Measurements from ENCODE around the gene ODR4. TPM values are rescaled to one million over a fixed set of nuclear protein-coding genes. Genes with fewer than 3 reads are reported as not detected.
"Not testable (repeated sequence)": the region's sequence is repeated elsewhere in the genome, so short reads cannot be mapped to it uniquely, and the experiment has no call there.

The ODR4 gene
- polyA plus RNA-seq, 1 of the 3 experiments (the other 2 are of a cell fraction), result 8.2 TPM

DNA sequence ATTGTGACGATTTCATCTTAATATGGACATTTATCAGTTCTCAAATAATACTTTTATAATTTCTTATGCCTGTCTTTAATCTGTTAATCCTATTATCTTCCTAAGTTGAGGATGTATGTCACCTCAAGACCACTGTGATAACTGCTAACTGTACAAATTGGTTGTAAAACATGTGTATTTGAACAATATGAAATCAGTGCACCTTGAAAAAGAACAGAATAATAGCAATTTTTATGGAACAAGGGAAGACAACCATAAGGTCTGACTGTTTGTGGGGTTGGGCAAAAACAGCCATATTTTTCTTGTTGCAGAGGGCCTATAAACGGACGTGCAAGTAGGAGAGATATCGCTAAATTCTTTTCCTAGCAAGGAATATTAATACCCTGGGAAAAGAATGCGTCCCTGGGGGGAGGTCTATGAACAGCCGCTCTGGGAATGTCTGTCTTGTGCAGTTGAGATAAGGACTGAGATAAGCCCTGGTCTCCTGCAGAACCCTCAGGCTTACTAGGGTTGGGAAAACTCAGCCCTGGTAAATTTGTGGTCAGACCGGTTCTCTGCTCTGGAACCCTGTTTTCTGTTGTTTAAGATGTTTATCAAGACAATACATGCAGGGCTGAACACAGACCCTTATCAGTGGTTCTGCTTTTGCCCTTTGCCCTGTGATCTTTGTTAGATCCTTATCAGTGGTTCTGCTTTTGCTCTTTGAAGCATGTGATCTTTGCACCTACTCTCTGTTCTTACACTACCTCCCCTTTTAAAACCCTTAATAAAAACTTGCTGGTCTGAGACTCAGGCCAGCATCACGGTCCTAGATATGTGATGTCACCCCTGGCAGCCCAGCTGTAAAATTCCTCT, 27.6 kb upstream of the ODR4 start:
- H4K20me1 ChIP-seq (ENCODE audit: insufficient read depth); H3K4me2 ChIP-seq; H3K27ac ChIP-seq (ENCODE audit: low read depth in 2 of 2, low read length in 1 of 2); H2AFZ ChIP-seq (ENCODE audit: low read depth); H3K27me3 ChIP-seq (ENCODE audit: insufficient read depth); H3K9me3 ChIP-seq; DNase-seq; H3K4me3 ChIP-seq (ENCODE audit: low read depth in 2 of 2, low read length in 1 of 2); H3F3A ChIP-seq (replicated peaks; ENCODE audit: insufficient read depth); POLR2A ChIA-PET; H3K79me2 ChIP-seq (ENCODE audit: insufficient read depth); H3K4me1 ChIP-seq (ENCODE audit: control insufficient read depth in 1 of 2, insufficient read depth in 2 of 2, low read depth in 1 of 2, low read length in 1 of 2); H3K9ac ChIP-seq; H3K9me2 ChIP-seq: not testable (repeated sequence)
- TF ChIP-seq GATA2 (CRISPR knock-in tag; IDR thresholded peaks at IDR 0.05), result peak; percentile 20
- peaks cover 96 to 98% of the 10 kb centered on the region in 2 experiments for H3K36me3 ChIP-seq (replicated peaks in 1 of 2; ENCODE audit: control insufficient read depth in 1 of 2, insufficient read depth in 2 of 2, low read length in 1 of 2)
- CTCF ChIA-PET, result interaction anchor here (0.6 kb wide), 1 partner anchor 27 kb away, joined by 3 read pairs; the partner anchor contains the start of gene TPR
- WGBS (ENCODE audit: low lambda C conversion rate), result 92% methylated on average over 8 of the region's 8 CpGs

DNA sequence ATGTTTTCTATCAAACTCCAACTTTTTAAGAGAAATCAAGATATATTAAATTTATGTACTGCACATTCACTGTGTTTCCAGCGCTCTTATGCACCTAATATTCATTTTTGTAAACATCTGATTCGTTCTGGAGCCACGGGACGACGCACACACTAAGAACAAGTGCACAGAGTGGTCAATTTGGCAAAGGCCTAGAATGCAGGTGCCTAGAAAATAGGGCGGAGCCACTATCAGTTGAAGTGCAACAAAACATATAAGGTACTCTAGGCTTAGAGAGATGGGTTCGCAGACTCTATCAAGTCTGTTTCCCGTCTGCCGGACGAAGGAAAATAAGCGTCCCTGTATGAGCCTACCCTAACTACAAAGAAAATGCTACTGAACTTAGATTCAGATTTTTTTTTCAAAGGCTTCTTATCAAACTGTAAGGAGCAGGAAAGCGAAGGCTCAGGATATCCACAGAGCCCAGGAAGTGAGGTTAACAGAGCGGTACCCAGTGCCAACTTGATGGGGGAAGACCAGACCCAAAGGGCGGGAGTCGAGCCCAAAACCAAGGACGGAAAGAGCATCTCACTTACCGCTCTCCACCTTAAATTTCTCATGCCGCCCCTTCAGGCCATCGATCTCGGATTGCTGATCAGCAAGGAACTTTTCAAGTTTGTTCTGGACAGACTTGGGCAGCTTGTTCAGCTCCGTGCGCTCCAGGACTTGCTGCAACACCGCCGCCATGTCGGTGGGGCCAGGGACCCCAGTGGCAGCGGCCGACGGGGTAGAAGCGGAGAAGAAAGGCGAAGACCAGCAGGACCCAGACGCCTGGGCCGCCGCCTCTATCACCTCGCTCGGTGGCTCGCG, 1.1 kb upstream of the ODR4 start:
- Histone ChIP-seq H3K79me2 (ENCODE audit: insufficient read depth) (peaks cover 86% of the 10 kb centered on the region), H3F3A (replicated peaks; ENCODE audit: insufficient read depth) (no peaks in the 10 kb centered on the region), H2AFZ (ENCODE audit: low read depth) (peak overlapping the region; percentile 68), H3K27ac (ENCODE audit: low read depth in 2 of 2, low read length in 1 of 2) (peak overlapping the region; percentile 91 to 98), H4K20me1 (ENCODE audit: insufficient read depth) (peaks cover 16% of the 10 kb centered on the region), H3K27me3 (ENCODE audit: insufficient read depth) (no peaks in the 10 kb centered on the region), H3K4me3 (ENCODE audit: low read depth in 2 of 2, low read length in 1 of 2) (peak overlapping the region; percentile 90 to 100), H3K36me3 (replicated peaks in 1 of 2; ENCODE audit: control insufficient read depth in 1 of 2, insufficient read depth in 2 of 2, low read length in 1 of 2) (peaks cover 45 to 49% of the 10 kb centered on the region in 2 experiments), H3K9ac (peak overlapping the region; percentile 93), H3K4me2 (peak overlapping the region; percentile 83), H3K9me3 (no peaks in the 10 kb centered on the region), H3K4me1 (ENCODE audit: control insufficient read depth in 1 of 2, insufficient read depth in 2 of 2, low read depth in 1 of 2, low read length in 1 of 2) (peaks cover 14 to 23% of the 10 kb centered on the region in 2 experiments; a peak in 3 of 4 replicates), H3K9me2 (no peaks in the 10 kb centered on the region)
- ChIA-PET CTCF (interaction anchor here (0.6 to 3.2 kb wide), 30 partner anchors 7 to 614 kb away, joined by 3 to 48 read pairs (median 4); no protein-coding TSS in a partner anchor), POLR2A (interaction anchor here (0.7 to 0.8 kb wide), 4 partner anchors 11 to 46 kb away, joined by 3 to 5 read pairs (median 3); no protein-coding TSS in a partner anchor)
- DNase-seq, result peak; percentile 31
- TF ChIP-seq YY1 (IDR thresholded peaks at IDR 0.05; ENCODE audit: low read depth) (peak; percentile 80), MXI1 (IDR thresholded peaks at IDR 0.05; ENCODE audit: low read depth, low read length) (0 out of 2 replicates have a peak, but pooled peaks have one; percentile 27), SIN3A (IDR thresholded peaks at IDR 0.05; ENCODE audit: borderline replicate concordance, low read depth, low read length) (peak; percentile 49; the same call in 1 of the 2 replicates), GATA2 (CRISPR knock-in tag; IDR thresholded peaks at IDR 0.05) (no peak), RCOR1 (IDR thresholded peaks at IDR 0.05; ENCODE audit: low read length) (no peak), RAD21 (IDR thresholded peaks at IDR 0.05; ENCODE audit: low read length) (no peak)
- 3% methylated on average over 37 of the region's 37 CpGs for WGBS (ENCODE audit: low lambda C conversion rate)

DNA sequence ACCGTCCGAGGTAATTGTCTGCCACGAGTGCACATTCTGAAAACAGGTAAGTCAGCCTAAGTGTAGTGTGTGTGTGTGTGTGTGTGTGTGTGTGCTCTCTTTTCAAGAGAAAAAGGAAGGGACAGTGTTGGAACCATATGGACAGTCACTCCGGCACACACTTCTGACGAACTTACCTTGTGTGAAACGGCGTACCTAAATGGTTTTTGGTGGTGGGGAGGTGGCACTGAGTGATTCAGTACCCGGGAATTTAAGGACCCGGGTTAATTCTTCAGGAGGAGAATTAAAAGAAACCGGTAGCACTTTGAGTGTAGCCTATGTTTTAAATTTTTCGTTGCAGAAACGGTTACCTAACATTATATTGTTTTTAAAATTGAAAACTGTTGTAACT, 286 bp downstream of the ODR4 start:
- H3K4me1 ChIP-seq (ENCODE audit: control insufficient read depth in 1 of 2, insufficient read depth in 2 of 2, low read depth in 1 of 2, low read length in 1 of 2), result peaks cover 14 to 23% of the 10 kb centered on the region in 2 experiments; a peak in 3 of 4 replicates
- POLR2A ChIA-PET, result no interaction called here
- H3K4me2 ChIP-seq, result peak overlapping the region; percentile 84
- H3K27ac ChIP-seq (ENCODE audit: low read depth in 2 of 2, low read length in 1 of 2), result peak overlapping the region; percentile 76 to 98
- CTCF ChIA-PET, result interaction anchor here (0.7 to 3.2 kb wide), 21 partner anchors 12 to 610 kb away, joined by 3 to 48 read pairs (median 6); no protein-coding TSS in a partner anchor
- H3K36me3 ChIP-seq (replicated peaks in 1 of 2; ENCODE audit: control insufficient read depth in 1 of 2, insufficient read depth in 2 of 2, low read length in 1 of 2), result peaks cover 45 to 49% of the 10 kb centered on the region in 2 experiments
- H3K27me3 ChIP-seq (ENCODE audit: insufficient read depth), result no peaks in the 10 kb centered on the region
- TF ChIP-seq TAF1 (IDR thresholded peaks at IDR 0.05; ENCODE audit: borderline replicate concordance, low read depth, low read length), result no peak
- no peak for TF ChIP-seq FOSL2 (IDR thresholded peaks at IDR 0.05; ENCODE audit: borderline replicate concordance, low read depth)
- TF ChIP-seq, protein P1, sequence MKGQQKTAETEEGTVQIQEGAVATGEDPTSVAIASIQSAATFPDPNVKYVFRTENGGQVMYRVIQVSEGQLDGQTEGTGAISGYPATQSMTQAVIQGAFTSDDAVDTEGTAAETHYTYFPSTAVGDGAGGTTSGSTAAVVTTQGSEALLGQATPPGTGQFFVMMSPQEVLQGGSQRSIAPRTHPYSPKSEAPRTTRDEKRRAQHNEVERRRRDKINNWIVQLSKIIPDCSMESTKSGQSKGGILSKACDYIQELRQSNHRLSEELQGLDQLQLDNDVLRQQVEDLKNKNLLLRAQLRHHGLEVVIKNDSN (IDR thresholded peaks at IDR 0.05; ENCODE audit: borderline replicate concordance, low read depth), result no peak
- TF ChIP-seq SMC3 (IDR thresholded peaks at IDR 0.05; ENCODE audit: low read depth, low read length), result no peak
- TF ChIP-seq NRF1 (IDR thresholded peaks at IDR 0.05; ENCODE audit: low read depth, low read length), result no peak
- TF ChIP-seq TCF12 (IDR thresholded peaks at IDR 0.05), result 0 out of 2 replicates have a peak, but pooled peaks have one; percentile 1
- TF ChIP-seq NFIC (IDR thresholded peaks at IDR 0.05; ENCODE audit: borderline replicate concordance), result no peak
- TF ChIP-seq ELF1 (IDR thresholded peaks at IDR 0.05), result no peak
- no peaks in the 10 kb centered on the region for H3F3A ChIP-seq (replicated peaks; ENCODE audit: insufficient read depth)
- H3K9me2 ChIP-seq, result no peaks in the 10 kb centered on the region
- peak overlapping the region; percentile 90 to 100 for H3K4me3 ChIP-seq (ENCODE audit: low read depth in 2 of 2, low read length in 1 of 2)
- 3% methylated on average over 12 of the region's 12 CpGs for WGBS (ENCODE audit: low lambda C conversion rate)
- peaks cover 16% of the 10 kb centered on the region for H4K20me1 ChIP-seq (ENCODE audit: insufficient read depth)
- no peak for DNase-seq
- no peaks in the 10 kb centered on the region for H3K9me3 ChIP-seq
- peak overlapping the region; percentile 93 for H3K9ac ChIP-seq
- H2AFZ ChIP-seq (ENCODE audit: low read depth), result peak overlapping the region; percentile 75; the same call in 1 of the 2 replicates
- H3K79me2 ChIP-seq (ENCODE audit: insufficient read depth), result peaks cover 93% of the 10 kb centered on the region

Data from SK-N-SH (cell line).